DOHH2 (cell line): ENCODE data around the gene GBA2.

Source experiments
- EZH2phosphoT487 ChIP-seq: fragments of 200-600 bp; sonication (generic); IDR thresholded peaks from 2 replicates; pipeline ENCODE4 v1.6.1; 2017; ENCODE audit warnings: borderline replicate concordance, mild to moderate bottlenecking, antibody characterized with exemption, low read length, moderate library complexity, mixed read lengths
- TF ChIP-seq, protein P1 (sequence below): fragments of 200-600 bp; sonication (generic); IDR thresholded peaks from one replicate; pipeline ENCODE4 v1.5.1; 2014; ENCODE audit warnings: antibody characterized with exemption, mild to moderate bottlenecking, low read depth, low read length; ENCODE audit not compliant: poor library complexity, severe bottlenecking

DNA sequence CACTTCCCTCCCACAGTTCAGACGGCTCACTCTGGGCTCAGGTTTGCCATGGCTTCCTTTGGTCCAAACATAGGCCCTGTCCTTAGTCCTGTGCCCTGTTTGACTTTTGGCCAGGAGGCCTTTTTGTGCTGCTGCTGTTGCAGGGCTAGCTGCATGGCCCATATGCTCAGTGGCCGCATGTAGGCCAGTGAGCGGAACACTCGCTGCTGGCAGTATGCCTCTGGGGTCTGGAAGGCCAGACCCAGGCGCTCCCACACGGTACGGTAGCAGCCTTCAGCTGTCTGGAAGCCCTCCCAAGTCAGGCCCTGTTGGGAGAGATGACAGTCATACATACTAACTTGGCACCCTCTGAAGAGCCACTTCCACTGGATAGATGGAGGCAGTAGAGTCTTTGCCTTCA is 11.9 kb downstream of the GBA2 start:
- TF ChIP-seq, protein P1, sequence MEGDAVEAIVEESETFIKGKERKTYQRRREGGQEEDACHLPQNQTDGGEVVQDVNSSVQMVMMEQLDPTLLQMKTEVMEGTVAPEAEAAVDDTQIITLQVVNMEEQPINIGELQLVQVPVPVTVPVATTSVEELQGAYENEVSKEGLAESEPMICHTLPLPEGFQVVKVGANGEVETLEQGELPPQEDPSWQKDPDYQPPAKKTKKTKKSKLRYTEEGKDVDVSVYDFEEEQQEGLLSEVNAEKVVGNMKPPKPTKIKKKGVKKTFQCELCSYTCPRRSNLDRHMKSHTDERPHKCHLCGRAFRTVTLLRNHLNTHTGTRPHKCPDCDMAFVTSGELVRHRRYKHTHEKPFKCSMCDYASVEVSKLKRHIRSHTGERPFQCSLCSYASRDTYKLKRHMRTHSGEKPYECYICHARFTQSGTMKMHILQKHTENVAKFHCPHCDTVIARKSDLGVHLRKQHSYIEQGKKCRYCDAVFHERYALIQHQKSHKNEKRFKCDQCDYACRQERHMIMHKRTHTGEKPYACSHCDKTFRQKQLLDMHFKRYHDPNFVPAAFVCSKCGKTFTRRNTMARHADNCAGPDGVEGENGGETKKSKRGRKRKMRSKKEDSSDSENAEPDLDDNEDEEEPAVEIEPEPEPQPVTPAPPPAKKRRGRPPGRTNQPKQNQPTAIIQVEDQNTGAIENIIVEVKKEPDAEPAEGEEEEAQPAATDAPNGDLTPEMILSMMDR = no peak
- no peak for TF ChIP-seq EZH2phosphoT487
